ENCODE results near the gene NANS.
A peak's percentile ranks its signal among the peaks of the same experiment; 100 is the strongest.
"Not testable (repeated sequence)": the region's sequence is repeated elsewhere in the genome, so short reads cannot be mapped to it uniquely, and the experiment has no call there.

Gene NANS

DNA sequence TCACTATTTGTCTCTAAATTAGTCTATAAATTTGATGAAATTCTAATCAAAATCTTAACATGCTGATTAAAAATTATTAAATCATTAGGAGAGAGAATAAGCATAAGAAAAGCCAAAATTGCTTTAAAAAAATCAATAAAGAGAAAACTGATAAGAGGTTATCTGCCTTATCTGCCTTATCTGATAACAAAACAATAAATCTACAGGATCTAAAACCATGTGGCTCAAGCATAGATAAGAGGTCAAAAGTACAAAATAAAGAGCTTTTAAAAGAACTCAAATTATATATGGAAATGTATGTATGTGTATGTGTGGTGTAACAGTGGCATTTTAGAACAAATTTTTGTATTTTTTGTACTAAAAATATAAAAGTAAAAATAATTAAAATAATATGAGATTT is 43.9 kb downstream of the NANS start:
- DNase-seq (ENCODE audit: low read depth in 2 of 2) = no peak

GRCh38 chr9:98101416-98101815 is 44.9 kb downstream of the NANS start:
- no peak for DNase-seq (ENCODE audit: low read depth in 2 of 2)

GRCh38 chr9:98101868-98102273 is 45.3 kb downstream of the NANS start:
- DNase-seq (ENCODE audit: low read depth in 2 of 2) = peak; percentile 65 to 69

DNA sequence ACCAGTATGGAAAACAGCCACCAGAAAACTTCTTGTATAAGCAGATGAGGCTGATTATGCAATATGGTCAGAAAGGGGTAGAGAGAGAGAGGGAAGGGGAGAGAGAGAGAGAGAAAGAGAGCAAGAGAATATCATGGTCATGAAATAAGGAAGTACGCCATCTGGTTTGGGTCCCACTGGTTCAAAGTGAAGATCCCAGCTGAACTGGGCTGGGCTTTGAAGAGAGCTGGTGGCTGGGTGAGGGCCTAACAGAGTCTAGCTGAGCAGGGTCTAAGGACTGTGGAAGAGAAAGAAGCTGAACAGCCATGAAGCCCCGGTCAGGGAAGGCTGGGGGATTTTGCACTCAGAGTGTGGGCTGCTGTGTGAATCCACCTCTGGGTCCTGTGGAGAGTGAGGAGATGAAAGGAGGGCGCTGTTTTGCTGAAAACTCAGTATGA is 47.9 kb downstream of the NANS start:
- no peak for DNase-seq (ENCODE audit: low read depth in 2 of 2)

DNA sequence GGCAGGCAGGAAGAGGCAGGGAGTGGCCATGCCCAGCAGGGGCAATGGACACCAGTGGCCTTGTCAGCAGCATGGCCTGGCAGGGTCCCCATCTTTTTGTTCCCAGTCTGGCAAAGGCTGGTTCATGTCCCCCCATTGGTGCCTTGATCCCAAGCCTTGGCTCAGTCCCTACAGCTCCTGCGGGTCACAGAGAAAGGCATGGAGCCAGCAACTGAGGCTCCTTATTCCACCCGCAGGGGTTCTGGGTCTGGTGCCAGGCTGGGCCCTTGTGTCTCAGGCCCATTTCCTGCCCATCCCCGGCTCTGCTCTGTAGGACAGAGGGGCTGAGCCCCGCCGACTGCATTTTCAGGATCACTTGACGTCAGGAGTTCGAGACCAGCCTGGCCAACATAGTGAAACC is 48.5 kb downstream of the NANS start:
- DNase-seq (ENCODE audit: low read depth in 2 of 2) = no peak

DNA sequence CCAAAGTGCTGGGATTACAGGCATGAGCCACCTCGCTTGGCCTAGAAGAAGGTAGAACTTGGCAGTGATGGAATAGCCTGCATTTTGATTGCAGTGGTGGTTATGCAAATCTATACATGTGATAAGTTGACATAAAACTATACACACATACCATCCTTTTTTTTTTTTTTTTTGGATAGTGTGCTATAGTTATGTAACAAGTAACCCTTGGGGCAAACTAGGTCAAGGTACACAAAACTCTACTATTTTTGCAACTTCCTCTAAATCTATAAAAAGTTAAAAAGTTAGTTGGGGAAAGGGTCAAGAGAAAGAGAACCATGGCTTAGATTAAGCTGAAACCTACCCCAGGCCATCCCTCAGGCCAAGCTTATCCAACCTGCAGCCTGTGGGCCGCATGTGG is 51.4 kb downstream of the NANS start:
- no peak for DNase-seq (ENCODE audit: low read depth in 2 of 2)

GRCh38 chr9:98108531-98109031 is 52.0 kb downstream of the NANS start:
- DNase-seq (ENCODE audit: low read depth in 2 of 2) = no peak

DNA sequence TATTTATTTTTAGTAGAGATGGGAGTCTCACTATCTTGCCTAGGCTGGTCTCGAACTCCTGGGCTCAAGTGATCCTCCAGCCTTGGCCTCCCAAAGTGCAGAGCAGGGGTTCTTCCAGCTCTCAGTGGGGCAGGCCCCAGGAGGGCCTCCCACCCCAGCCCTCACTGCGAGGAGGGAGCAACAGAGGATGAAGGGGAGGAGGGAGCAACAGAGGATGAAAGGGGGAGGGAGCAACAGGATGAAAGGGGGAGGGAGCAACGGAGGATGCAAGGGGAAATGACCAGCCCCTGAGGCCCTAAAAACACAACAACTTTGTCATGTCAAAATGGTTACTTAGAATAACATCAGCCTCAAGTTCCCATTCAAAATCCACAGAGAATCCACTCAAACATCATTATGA is 52.5 kb downstream of the NANS start:
- DNase-seq (ENCODE audit: low read depth in 2 of 2) = no peak

DNA sequence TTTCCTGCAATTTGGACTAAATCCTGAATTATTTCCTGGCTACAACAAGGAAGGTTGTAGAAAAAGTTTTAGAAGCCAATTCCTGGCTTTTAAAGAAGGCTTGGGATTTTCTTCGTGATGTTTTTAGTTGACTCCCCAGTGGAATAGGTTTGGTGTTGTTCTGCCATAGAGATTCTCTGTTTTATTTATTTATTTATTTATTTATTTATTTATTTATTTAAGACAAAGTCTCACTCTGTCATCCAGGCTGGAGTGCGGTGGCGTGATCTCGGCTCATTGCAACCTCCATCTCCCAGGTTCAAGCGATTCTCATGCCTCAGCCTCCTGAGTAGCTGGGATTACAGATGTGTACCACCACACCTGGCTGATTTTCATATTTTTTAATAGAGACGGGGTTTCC is 60.6 kb downstream of the NANS start:
- not testable (repeated sequence) for DNase-seq (ENCODE audit: low read depth in 2 of 2)

DNA sequence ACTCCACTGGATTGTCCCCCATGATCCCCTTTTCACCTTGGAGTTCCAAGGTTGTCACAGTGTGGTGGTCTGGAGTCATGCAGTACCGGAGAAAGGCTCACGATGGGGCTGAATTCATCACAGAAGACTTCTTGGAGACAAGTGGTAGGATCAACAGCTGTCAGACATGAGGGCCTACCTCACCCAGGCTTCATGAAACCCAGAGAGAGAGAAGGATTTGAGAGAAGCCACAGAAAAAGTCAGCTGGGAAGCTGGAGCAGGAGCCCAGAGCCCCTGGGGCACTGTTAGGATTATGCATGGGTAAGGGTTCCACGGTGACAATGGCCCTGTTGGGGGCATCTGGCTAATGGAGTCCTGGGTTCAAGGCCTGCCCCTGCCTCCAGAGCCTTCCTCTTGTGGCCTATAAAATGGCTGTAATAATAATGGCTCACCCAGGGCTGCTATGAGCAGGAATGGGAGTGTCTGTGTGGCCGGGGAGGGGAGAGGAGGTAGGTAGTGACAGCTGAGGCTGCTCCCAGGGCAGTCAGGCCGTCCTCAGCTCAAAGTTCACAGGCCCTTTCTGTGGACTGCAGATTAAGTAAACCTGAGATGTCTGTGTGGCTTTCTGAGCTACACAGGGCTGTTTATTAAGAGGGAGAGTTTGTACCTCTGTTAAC is 61.6 kb downstream of the NANS start:
- peak in 1 of 2 donors; percentile 35 for DNase-seq (ENCODE audit: low read depth in 2 of 2)

DNA sequence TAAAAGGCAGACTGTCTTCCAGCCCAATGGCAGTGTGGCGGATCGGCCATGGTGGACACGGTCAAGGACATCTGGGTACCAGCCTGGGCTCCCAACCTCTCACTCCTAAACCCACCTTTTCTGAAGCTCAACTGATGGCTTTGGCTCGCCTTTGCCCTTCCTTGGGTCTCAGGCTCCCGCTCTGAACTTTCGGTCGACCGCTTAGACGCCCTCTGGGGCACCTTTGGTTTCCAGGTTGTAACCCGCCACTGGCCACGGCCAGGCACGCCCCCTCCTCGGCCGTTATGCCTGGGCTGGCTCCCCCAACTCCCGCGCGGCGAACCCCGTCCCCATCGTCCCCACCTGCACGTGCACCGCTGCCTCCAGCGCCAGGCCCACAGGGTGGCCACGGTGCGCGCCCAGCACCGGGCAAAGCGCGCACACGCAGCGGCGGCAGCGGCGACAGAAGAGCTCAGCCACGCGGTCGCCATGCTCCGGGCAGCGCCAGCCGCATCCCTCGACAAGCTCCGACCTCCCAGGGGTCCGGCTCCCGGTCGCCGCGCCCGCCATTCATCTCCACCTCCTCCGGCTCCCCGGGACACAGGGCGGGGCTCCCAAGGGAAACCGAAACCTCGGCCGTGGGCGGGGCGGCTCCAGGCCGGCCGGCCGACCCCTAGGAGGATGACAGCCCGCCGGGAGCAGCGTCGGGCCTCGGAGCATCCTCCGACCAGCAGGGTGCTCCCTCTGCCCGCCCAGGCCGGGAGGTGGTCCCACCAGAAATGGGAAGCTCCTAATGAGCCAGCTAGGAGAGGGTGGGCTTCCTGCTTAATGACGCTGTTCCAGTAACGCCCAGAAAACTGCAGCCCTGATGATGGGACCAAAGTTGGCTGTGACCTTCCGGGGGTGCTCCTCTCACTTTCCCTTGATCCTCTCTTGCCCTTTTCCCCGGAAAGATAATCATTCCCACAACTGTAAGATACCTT is 62.4 kb downstream of the NANS start, which contains the start of gene TRIM14:
TRIM14 (minus strand) TSS at position 583 of the 962 bp plus-strand sequence; CDS start at position 549, 34 bp downstream.
- peak in 1 of 2 donors; percentile 50 for DNase-seq (ENCODE audit: low read depth in 2 of 2)

GRCh38 chr9:98120476-98120875 is 63.9 kb downstream of the NANS start:
- no peak for DNase-seq (ENCODE audit: low read depth in 2 of 2)

GRCh38 chr9:98121058-98121457 is 64.5 kb downstream of the NANS start:
- no peak for DNase-seq (ENCODE audit: low read depth in 2 of 2)

- not testable (repeated sequence) for DNase-seq (ENCODE audit: low read depth in 2 of 2)
Observed at GRCh38 chr9:98124091-98124490, 67.6 kb downstream of the NANS start.

GRCh38 chr9:98124637-98125426 is 68.3 kb downstream of the NANS start:
- no peak for DNase-seq (ENCODE audit: low read depth in 2 of 2)

GRCh38 chr9:98127226-98127625 is 70.7 kb downstream of the NANS start:
- DNase-seq (ENCODE audit: low read depth in 2 of 2) = no peak

- DNase-seq (ENCODE audit: low read depth in 2 of 2) = no peak
Observed at GRCh38 chr9:98128316-98128715, 71.8 kb downstream of the NANS start.

GRCh38 chr9:98129451-98129881 is 72.9 kb downstream of the NANS start:
- DNase-seq (ENCODE audit: low read depth in 2 of 2) = no peak

- DNase-seq (ENCODE audit: low read depth in 2 of 2) = not testable (repeated sequence)
Observed at GRCh38 chr9:98130060-98130459, 73.5 kb downstream of the NANS start.

DNA sequence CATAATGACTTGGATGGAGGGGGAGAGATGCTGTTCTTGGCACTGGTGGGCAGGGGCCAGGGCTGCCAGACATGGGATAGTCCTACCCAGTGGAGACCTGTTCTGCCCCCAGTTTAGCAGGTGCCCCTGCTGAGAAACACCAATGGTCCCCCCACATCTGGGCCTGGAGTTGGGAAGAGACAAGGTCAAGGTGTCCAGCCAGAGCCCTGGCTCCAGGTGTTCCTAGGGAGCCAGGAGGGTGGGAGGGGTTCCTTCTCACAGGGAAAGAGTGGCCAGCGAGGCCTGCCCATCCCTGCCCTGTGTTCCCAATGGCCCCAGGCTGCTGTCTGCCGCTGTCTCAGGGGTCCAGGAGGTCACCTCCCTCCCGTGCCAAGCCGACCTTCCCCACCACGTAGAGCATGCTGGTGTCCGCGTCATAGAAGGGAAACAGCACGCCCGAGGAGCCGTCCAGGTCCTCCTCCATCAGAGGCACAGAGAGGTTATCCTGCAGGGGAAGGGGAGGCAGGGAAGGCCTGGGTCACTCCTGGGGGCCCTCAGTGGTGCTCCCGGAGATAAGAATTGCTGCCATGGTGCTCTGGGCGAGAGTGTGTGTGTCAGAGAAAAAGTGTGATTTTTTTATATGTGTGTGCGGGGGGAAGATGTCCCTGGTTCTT is 74.2 kb downstream of the NANS start:
- DNase-seq (ENCODE audit: low read depth in 2 of 2) = no peak

GRCh38 chr9:98132158-98132557 is 75.6 kb downstream of the NANS start:
- DNase-seq (ENCODE audit: low read depth in 2 of 2) = no peak

All from stimulated activated CD4-positive, alpha-beta T cell treated with anti-CD3 and anti-CD28 coated beads, Interleukin-15, amount 100 ng/mL, for 48 hours (primary cell).